Measurements from ENCODE around the gene NRXN3. TPM values are rescaled to one million over a fixed set of nuclear protein-coding genes. Genes with fewer than 3 reads are reported as not detected.

NRXN3 gene
- total and polyA plus RNA-seq, 2 experiments from 2014 or later, result 5.7 to 7.1 TPM

DNA sequence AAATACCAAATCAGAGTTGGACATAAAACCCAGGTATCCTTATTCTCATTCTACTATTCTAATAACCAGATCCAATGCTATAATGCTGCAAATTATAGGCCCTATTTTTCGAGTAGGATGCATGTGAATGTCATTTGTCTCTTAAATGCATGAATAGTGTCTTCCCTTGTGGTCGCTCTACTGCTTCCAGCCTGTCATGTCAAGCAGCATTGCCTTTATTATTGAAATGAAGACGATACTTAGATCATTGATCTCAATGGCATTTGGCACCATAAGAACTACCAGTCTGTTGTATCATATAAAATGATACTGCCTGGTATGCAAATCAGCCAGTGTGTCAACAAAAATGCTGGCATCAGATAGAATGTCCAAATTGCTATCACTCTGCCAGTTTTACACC is 1392.0 kb downstream of the NRXN3 start:
- WGBS (ENCODE audit: low lambda C conversion rate, missing lambda C conversion rate), result 86% methylated on average over 3 of the region's 3 CpGs

GRCh38 chr14:79564371-79564770 is 1394.2 kb downstream of the NRXN3 start:
- H3K79me2 ChIP-seq, result no peaks in the 10 kb centered on the region
- no peak for DNase-seq (ENCODE audit: low spot score)
- no peaks in the 10 kb centered on the region for H3K9me3 ChIP-seq (ENCODE audit: low read depth)
- H3K4me2 ChIP-seq, result no peak overlapping the region
- H3K27ac ChIP-seq, result no peak overlapping the region
- no peaks in the 10 kb centered on the region for H3K4me1 ChIP-seq (ENCODE audit: insufficient read depth)
- no peak for TF ChIP-seq CTCF (IDR thresholded peaks at IDR 0.05; ENCODE audit: poor library complexity)
- TF ChIP-seq EZH2phosphoT487 (IDR thresholded peaks at IDR 0.05; ENCODE audit: low read depth, severe bottlenecking, unreplicated experiment), result no peak
- TF ChIP-seq EZH2 (IDR thresholded peaks at IDR 0.05; ENCODE audit: borderline replicate concordance), result no peak
- no peaks in the 10 kb centered on the region for H4K20me1 ChIP-seq (ENCODE audit: insufficient read depth, poor library complexity, severe bottlenecking)
- 87% methylated on average over 2 of the region's 2 CpGs for WGBS (ENCODE audit: low lambda C conversion rate, missing lambda C conversion rate)
- no peaks in the 10 kb centered on the region for H3K27me3 ChIP-seq
- no peaks in the 10 kb centered on the region for H3K9me2 ChIP-seq (replicated peaks; ENCODE audit: insufficient read depth)
- H3K36me3 ChIP-seq (replicated peaks; ENCODE audit: insufficient read depth, low read depth), result no peaks in the 10 kb centered on the region
- no peak overlapping the region for H2AFZ ChIP-seq
- H3K4me3 ChIP-seq, result no peak overlapping the region

More for the DNA sequence above, 1392.0 kb downstream of the NRXN3 start:
- H3K9me2 ChIP-seq (replicated peaks; ENCODE audit: insufficient read depth), result no peaks in the 10 kb centered on the region
- no peaks in the 10 kb centered on the region for H3K9me3 ChIP-seq (ENCODE audit: low read depth)
- TF ChIP-seq EZH2 (IDR thresholded peaks at IDR 0.05; ENCODE audit: borderline replicate concordance) (no peak), EZH2phosphoT487 (IDR thresholded peaks at IDR 0.05; ENCODE audit: low read depth, severe bottlenecking, unreplicated experiment) (no peak), CTCF (IDR thresholded peaks at IDR 0.05; ENCODE audit: poor library complexity) (no peak)
- H3K4me3 ChIP-seq, result no peak overlapping the region
- no peaks in the 10 kb centered on the region for H3K36me3 ChIP-seq (replicated peaks; ENCODE audit: insufficient read depth, low read depth)
- no peaks in the 10 kb centered on the region for H3K4me1 ChIP-seq (ENCODE audit: insufficient read depth)
- no peak for DNase-seq (ENCODE audit: low spot score)
- no peaks in the 10 kb centered on the region for H3K27me3 ChIP-seq
- H3K79me2 ChIP-seq, result no peaks in the 10 kb centered on the region
- no peak overlapping the region for H3K27ac ChIP-seq
- H2AFZ ChIP-seq, result no peak overlapping the region
- H4K20me1 ChIP-seq (ENCODE audit: insufficient read depth, poor library complexity, severe bottlenecking), result no peaks in the 10 kb centered on the region
- H3K4me2 ChIP-seq, result no peak overlapping the region

DNA sequence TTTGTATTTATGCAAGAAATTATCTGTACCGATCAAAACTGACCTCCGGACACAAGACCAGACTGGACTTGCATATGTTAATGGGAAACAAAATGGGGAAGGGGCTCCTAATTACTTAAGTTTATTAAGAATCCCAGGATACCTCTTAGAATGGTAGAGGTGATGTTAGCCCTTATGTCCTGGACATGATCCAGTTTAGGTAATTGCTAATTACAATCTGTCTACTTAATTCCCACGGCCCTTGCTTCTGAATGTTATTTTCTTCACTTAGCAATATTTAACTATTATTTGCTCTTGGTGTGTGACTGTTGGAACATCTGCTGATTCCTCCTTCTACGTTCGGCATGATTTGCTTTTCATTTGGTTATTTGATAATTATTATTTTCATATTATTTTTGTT is 1397.1 kb downstream of the NRXN3 start:
- H4K20me1 ChIP-seq (ENCODE audit: insufficient read depth, poor library complexity, severe bottlenecking), result no peaks in the 10 kb centered on the region
- no peak overlapping the region for H3K27ac ChIP-seq
- no peak overlapping the region for H3K4me2 ChIP-seq
- H3K27me3 ChIP-seq, result no peaks in the 10 kb centered on the region
- no peaks in the 10 kb centered on the region for H3K79me2 ChIP-seq
- no peak for TF ChIP-seq CTCF (IDR thresholded peaks at IDR 0.05; ENCODE audit: poor library complexity)
- TF ChIP-seq EZH2 (IDR thresholded peaks at IDR 0.05; ENCODE audit: borderline replicate concordance), result no peak
- no peak for TF ChIP-seq EZH2phosphoT487 (IDR thresholded peaks at IDR 0.05; ENCODE audit: low read depth, severe bottlenecking, unreplicated experiment)
- H2AFZ ChIP-seq, result no peak overlapping the region
- H3K4me1 ChIP-seq (ENCODE audit: insufficient read depth), result no peaks in the 10 kb centered on the region
- no peaks in the 10 kb centered on the region for H3K9me2 ChIP-seq (replicated peaks; ENCODE audit: insufficient read depth)
- no peaks in the 10 kb centered on the region for H3K36me3 ChIP-seq (replicated peaks; ENCODE audit: insufficient read depth, low read depth)
- no peak for DNase-seq (ENCODE audit: low spot score)
- no peak overlapping the region for H3K4me3 ChIP-seq
- no peaks in the 10 kb centered on the region for H3K9me3 ChIP-seq (ENCODE audit: low read depth)
- 90% methylated on average over 5 of the region's 5 CpGs for WGBS (ENCODE audit: low lambda C conversion rate, missing lambda C conversion rate)

- WGBS (ENCODE audit: low lambda C conversion rate, missing lambda C conversion rate), result 100% methylated on average over 1 of the region's 1 CpG
- Histone ChIP-seq H3K9me2 (replicated peaks; ENCODE audit: insufficient read depth) (no peaks in the 10 kb centered on the region), H3K4me1 (ENCODE audit: insufficient read depth) (no peaks in the 10 kb centered on the region), H4K20me1 (ENCODE audit: insufficient read depth, poor library complexity, severe bottlenecking) (no peaks in the 10 kb centered on the region), H3K4me3 (no peak overlapping the region), H3K36me3 (replicated peaks; ENCODE audit: insufficient read depth, low read depth) (no peaks in the 10 kb centered on the region), H3K4me2 (no peak overlapping the region), H3K79me2 (no peaks in the 10 kb centered on the region), H3K9me3 (ENCODE audit: low read depth) (no peaks in the 10 kb centered on the region), H3K27me3 (no peaks in the 10 kb centered on the region), H3K27ac (no peak overlapping the region), H2AFZ (no peak overlapping the region)
- TF ChIP-seq CTCF (IDR thresholded peaks at IDR 0.05; ENCODE audit: poor library complexity), result no peak
- no peak for TF ChIP-seq EZH2phosphoT487 (IDR thresholded peaks at IDR 0.05; ENCODE audit: low read depth, severe bottlenecking, unreplicated experiment)
- no peak for TF ChIP-seq EZH2 (IDR thresholded peaks at IDR 0.05; ENCODE audit: borderline replicate concordance)
- DNase-seq (ENCODE audit: low spot score), result no peak
These were observed 1398.4 kb downstream of the NRXN3 start for GRCh38 chr14:79568594-79568993.
